Stomach (tissue), 9 donors: ENCODE measurements around the gene PDE8A. TPM values are rescaled to one million over a fixed set of nuclear protein-coding genes. Genes with fewer than 3 reads are reported as not detected.
A peak's percentile ranks its signal among the peaks of the same experiment; 100 is the strongest.
"Not testable (repeated sequence)": the region's sequence is repeated elsewhere in the genome, so short reads cannot be mapped to it uniquely, and the experiment has no call there.

Experiments
- DNase-seq, 2 donors: peaks; one replicate each; pipeline versions ENCODE4 v3.0.0 to v3.0.0-alpha.2; 2013 to 2019
- H3K27ac ChIP-seq, 5 donors: fragments of 200-600 bp in 4 of 5; sonication (generic) in 4 of 5; one replicate each; pipeline ENCODE4 v1.5.1; 2013 to 2019; ENCODE audit warnings: mild to moderate bottlenecking in 1 of 5, moderate library complexity in 1 of 5
- H3K27me3 ChIP-seq, 3 donors: fragments of 200-600 bp; sonication (generic); one replicate each; pipeline ENCODE4 v1.5.1; 2017 to 2019; ENCODE audit warnings: mixed run types in 1 of 3
- H3K36me3 ChIP-seq, 4 donors: fragments of 200-600 bp; sonication (generic); 1 replicate in 3 of 4; 2 replicates in 1 of 4; pipeline ENCODE4 v1.5.1; 2016 to 2019
- H3K4me1 ChIP-seq, 4 donors: fragments of 200-600 bp; sonication (generic); one replicate each; pipeline ENCODE4 v1.5.1; 2016 to 2019
- H3K4me3 ChIP-seq, 4 donors: fragments of 200-600 bp; sonication (generic) in 3 of 4; one replicate each; pipeline ENCODE4 v1.5.1; 2016 to 2019; ENCODE audit warnings: mild to moderate bottlenecking in 1 of 4
- H3K9me3 ChIP-seq, 4 donors: fragments of 200-600 bp; sonication (generic); one replicate each; pipeline ENCODE4 v1.5.1; 2016 to 2019
- EP300 ChIP-seq: sonication (generic); formaldehyde crosslinking; IDR thresholded peaks from one replicate; pipeline ENCODE4 v1.6.1; 2017; ENCODE audit warnings: antibody characterized with exemption
- POLR2A ChIP-seq, 4 donors: fragments of 450-650 bp; IDR thresholded peaks; one replicate each; pipeline ENCODE4 v1.6.1; 2016; ENCODE audit warnings: antibody characterized with exemption in 4 of 4, control low read depth in 2 of 4, mild to moderate bottlenecking in 1 of 4, moderate library complexity in 1 of 4
- POLR2AphosphoS5 ChIP-seq, 3 donors: sonication (generic); formaldehyde crosslinking; IDR thresholded peaks; one replicate each; pipeline ENCODE4 v1.6.1; 2016; ENCODE audit warnings: antibody characterized with exemption in 3 of 3
- WGBS, 5 donors: extraction: QIAGEN DNeasy Blood & Tissue Kit in 3 of 5; methylation state at CpG; one replicate each; pipeline versions ENCODE4 v1.1.5 to v1.1.7; 2013 to 2018; 5-methylcytosine and 5-hydroxymethylcytosine counted together
- intact Hi-C: fragments of 100-400 bp; cut with DNase I; formaldehyde crosslinking; loops from one replicate; pipeline ENCODE4 v1.15.1; 2023; ENCODE audit warnings: low total_unique reads
- polyA plus RNA-seq, 3 donors: library from polyadenylated mRNA; stranded (reverse); fragments of 200-250 nt; gene quantifications; one replicate each; pipeline ENCODE4 v1.2.3, GENCODE V29; 2013
- total RNA-seq, 5 donors: library from RNA; depleted of rRNA; stranded (reverse); fragments of >200 nt; gene quantifications; one replicate each; pipeline versions ENCODE4 v1.1.0 to v1.2.3, GENCODE V29; 2014 to 2016
- TF ChIP-seq, protein P1 (sequence below), 7 experiments: fragments of 450-650 bp in 4 of 7; fragments of 200-600 bp in 3 of 7; sonication (generic) in 3 of 7; IDR thresholded peaks; one replicate each; pipeline ENCODE4 v1.5.1; 2016 to 2019; ENCODE audit warnings: antibody characterized with exemption in 7 of 7, control low read depth in 2 of 7, mild to moderate bottlenecking in 1 of 7
- donor health status: healthy with polysubstance abuse.
- donor health status: Bipolar disorder and iron deficiency.
- donor health status: healthy.

The PDE8A gene
- total and polyA plus RNA-seq, 8 donors, result 15.6 to 85.9 (median 38.3) TPM

- Histone ChIP-seq H3K36me3 (no peaks in the 10 kb centered on the region), H3K4me1 (peaks cover 23 to 72% (median 47%) of the 10 kb centered on the region in 4 donors), H3K9me3 (no peaks in the 10 kb centered on the region), H3K4me3 (no peak overlapping the region), H3K27me3 (no peaks in the 10 kb centered on the region), H3K27ac (no peak overlapping the region)
- no peak for DNase-seq
- WGBS, 5 donors, result 35 to 47% (median 41%) methylated on average over 2 of the region's 2 CpGs
- intact Hi-C loops, result no loop called here
- TF ChIP-seq, protein P1, sequence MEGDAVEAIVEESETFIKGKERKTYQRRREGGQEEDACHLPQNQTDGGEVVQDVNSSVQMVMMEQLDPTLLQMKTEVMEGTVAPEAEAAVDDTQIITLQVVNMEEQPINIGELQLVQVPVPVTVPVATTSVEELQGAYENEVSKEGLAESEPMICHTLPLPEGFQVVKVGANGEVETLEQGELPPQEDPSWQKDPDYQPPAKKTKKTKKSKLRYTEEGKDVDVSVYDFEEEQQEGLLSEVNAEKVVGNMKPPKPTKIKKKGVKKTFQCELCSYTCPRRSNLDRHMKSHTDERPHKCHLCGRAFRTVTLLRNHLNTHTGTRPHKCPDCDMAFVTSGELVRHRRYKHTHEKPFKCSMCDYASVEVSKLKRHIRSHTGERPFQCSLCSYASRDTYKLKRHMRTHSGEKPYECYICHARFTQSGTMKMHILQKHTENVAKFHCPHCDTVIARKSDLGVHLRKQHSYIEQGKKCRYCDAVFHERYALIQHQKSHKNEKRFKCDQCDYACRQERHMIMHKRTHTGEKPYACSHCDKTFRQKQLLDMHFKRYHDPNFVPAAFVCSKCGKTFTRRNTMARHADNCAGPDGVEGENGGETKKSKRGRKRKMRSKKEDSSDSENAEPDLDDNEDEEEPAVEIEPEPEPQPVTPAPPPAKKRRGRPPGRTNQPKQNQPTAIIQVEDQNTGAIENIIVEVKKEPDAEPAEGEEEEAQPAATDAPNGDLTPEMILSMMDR (IDR thresholded peaks at IDR 0.05), result no peak
- no peak for TF ChIP-seq POLR2A (IDR thresholded peaks at IDR 0.05)
- TF ChIP-seq POLR2AphosphoS5 (IDR thresholded peaks at IDR 0.05), result no peak
- TF ChIP-seq EP300, result no peak
These were observed 3.5 kb downstream of the PDE8A start for GRCh38 chr15:84985158-84985557.

GRCh38 chr15:84987351-84987750, 5.7 kb downstream of the PDE8A start:
- intact Hi-C loops, H3K4me3 ChIP-seq, H3K27me3 ChIP-seq, H3K27ac ChIP-seq, DNase-seq, H3K36me3 ChIP-seq, H3K9me3 ChIP-seq: not testable (repeated sequence)
- 96 to 99% (median 98%) methylated on average over 9 of the region's 9 CpGs for WGBS, 5 donors
- peaks cover 18 to 92% (median 60%) of the 10 kb centered on the region in 4 donors for H3K4me1 ChIP-seq

DNA sequence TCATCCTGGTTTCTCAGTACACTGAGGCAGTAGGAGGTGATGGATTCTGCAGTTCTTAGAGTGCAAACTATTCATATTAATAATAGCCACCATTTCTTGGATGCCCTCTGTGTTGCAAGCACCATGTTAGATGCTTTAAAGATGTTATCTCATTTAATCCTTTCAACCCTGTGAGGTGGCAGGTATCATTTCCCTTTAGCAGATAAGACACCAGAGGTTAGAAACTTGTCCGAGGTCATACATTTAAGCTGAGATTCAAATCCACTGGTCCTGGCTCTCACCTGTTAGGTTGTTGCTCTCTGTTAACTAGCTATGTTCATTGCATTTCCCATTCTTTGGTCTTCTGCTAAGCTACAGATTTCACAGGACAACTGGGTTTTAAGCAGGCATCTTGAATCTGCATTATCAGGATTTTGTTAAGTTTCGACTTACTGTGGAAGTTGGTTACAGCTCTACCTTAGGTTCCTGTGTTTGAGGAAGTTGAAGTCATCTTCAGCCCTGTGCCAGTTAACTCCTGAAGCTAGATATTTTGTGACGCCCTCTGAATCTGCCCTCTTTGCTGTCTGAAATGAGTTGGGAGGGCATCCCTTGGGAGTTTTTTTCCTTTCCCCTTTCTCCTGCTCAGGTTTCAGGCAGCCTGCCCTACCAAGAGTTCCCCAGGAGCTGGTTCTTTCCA, 6.4 kb downstream of the PDE8A start:
- H3K27ac ChIP-seq, result peak overlapping the region in 1 of 5 donors; percentile 22
- WGBS, 5 donors, result 69 to 88% (median 87%) methylated on average over 3 of the region's 3 CpGs
- TF ChIP-seq POLR2A (IDR thresholded peaks at IDR 0.05), result no peak
- no peak for TF ChIP-seq POLR2AphosphoS5 (IDR thresholded peaks at IDR 0.05)
- no peak for TF ChIP-seq EP300
- TF ChIP-seq, protein P1 (IDR thresholded peaks at IDR 0.05), result no peak
- H3K9me3 ChIP-seq, result no peaks in the 10 kb centered on the region
- no peaks in the 10 kb centered on the region for H3K27me3 ChIP-seq
- no peaks in the 10 kb centered on the region for H3K36me3 ChIP-seq
- H3K4me1 ChIP-seq, result peaks cover 18 to 97% (median 64%) of the 10 kb centered on the region in 4 donors
- H3K4me3 ChIP-seq, result no peak overlapping the region
- DNase-seq, result no peak
- intact Hi-C loops, result no loop called here

DNA sequence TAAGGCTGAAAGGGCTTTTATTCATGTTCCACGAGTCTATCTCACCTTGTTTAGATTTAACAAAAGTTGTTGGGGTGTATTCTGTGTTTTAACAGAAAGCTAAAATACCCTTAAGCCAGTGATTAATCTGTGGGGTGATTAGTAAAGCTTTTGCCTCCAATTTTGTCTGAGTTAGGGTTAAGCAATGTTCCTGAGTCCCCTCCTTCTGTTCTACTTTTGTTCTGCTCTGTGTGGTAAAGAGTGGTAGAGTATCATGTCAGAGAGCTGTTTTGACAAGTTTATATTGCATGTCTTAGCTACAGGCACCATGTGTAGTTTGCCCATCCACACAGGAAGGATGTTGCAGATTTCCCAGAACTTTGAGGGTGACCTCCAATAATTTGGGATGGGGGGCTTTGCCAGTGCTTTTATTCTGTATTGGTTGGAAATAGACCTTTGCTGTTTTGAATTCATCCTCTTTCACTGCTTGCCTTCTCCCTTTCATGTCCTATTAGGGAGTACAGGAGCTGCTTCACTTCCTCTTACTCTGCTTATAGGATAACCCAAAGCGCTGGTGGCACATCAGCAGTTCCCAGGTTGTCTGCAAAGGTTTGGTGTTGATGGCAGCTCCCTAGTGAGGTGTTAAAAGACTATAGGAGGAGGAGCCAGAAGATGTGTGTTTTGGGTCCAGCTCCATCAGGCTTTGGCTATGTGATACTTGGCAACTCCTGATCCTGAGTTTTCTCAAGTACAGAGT, 7.4 kb downstream of the PDE8A start:
- Histone ChIP-seq H3K9me3 (no peaks in the 10 kb centered on the region), H3K4me1 (peaks cover 12 to 97% (median 59%) of the 10 kb centered on the region in 4 donors), H3K27me3 (no peaks in the 10 kb centered on the region), H3K4me3 (no peak overlapping the region), H3K36me3 (no peaks in the 10 kb centered on the region), H3K27ac (peak overlapping the region in 2 of 5 donors; percentile 22 to 47)
- intact Hi-C loops, result no loop called here
- DNase-seq, result no peak
- WGBS, 5 donors, result 49 to 68% (median 61%) methylated on average over 2 of the region's 2 CpGs
- TF ChIP-seq, protein P1 (IDR thresholded peaks at IDR 0.05), result no peak
- TF ChIP-seq EP300, result no peak
- TF ChIP-seq POLR2A (IDR thresholded peaks at IDR 0.05), result no peak
- no peak for TF ChIP-seq POLR2AphosphoS5 (IDR thresholded peaks at IDR 0.05)
